NCI-H748 treated with DMSO at 0.1 percent for 48 hours (cell line): ENCODE results near the gene TEN1.

Experiments used
- DNase-seq: peaks from one replicate; lab custom pipeline; 2025; lab: John Stamatoyannopoulos, UW

TEN1 gene

DNA sequence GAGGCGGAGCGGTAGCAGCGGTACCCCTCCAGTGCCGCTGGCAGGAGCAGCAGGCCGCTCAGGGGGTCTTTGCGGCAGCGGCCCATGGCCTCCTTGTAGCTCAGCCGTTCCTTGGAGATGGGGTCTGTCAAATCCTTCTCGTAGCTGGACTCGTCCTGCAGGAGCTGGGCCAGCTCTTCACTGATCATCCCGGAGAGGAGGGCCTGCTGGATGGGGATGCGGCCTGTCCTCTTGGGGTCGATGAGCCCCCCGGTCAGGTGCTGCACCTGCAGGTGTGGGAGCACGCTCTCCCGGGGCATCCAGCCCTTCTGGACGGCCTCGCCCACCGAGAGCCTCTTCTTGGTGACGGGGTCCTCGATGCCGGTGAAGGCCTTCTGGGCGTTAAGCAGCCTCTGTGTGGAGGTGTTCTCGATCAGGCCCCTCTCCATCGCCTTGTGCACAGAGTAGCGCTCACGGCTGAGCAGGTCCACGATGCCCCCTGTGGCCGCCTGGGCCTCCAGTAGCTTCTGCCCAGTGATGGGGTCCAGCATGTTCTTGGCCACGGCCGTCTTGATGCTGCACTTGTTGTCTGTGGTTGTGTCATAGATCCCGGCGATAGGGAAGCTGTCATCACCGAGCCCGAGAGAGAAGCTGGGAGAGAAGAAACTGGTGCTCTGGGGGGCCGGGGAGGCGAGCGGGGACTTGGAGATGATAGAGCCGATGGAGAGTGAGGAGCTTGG lies 28.2 kb downstream of the TEN1 start:
- DNase-seq, result no peak

GRCh38 chr17:76007850-76008165 lies 28.8 kb downstream of the TEN1 start:
- no peak for DNase-seq

DNA sequence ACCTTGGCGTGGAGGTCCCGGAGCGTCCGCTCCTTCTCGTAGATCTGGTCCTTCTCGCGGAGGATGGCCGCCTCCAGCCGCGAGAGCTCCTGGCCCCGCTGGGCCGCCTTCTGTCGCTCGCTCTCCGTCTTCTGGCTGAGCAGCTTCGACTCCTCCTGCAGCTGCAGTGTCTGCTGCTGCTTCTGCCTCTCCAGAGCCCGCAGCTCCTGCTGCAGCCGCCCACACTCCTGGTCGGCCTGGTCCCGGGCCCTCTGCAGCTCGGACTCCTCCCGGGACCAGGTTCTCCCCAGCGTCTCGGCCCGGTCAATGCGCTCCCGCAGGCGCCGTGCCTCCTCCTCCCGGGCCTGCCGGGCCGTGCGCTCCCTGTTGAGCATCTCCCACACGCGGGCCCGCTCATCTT lies 29.2 kb downstream of the TEN1 start:
- DNase-seq, result no peak

- DNase-seq, result no peak
Measured at GRCh38 chr17:76008630-76009425, 29.8 kb downstream of the TEN1 start.

DNA sequence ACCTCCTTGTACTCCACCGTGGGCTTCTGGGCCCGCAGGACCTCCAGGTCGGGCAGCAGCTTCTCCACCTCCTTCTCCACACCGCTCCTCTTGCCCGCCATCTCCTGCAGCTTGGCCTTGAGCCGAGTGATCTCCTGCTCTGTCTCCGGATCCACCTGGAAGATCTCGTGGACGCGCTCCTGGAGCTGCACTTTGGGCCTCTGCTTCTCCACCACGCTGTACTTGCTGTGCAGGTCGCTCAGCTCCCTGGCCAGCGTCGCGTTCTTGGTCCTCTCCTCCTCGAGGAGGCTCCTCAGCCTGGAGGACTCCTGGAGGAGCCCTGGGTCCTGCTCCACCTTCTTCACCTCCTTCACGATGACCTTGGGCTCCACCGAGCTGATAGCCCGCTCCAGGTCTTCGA lies 30.4 kb downstream of the TEN1 start:
- no peak for DNase-seq

GRCh38 chr17:76009969-76010661 lies 31.1 kb downstream of the TEN1 start:
- no peak for DNase-seq

GRCh38 chr17:76011951-76012350 lies 32.9 kb downstream of the TEN1 start:
- DNase-seq, result no peak

- no peak for DNase-seq
Measured at GRCh38 chr17:76013377-76013932, 34.4 kb downstream of the TEN1 start.

GRCh38 chr17:76014100-76014924 lies 35.3 kb downstream of the TEN1 start:
- DNase-seq, result peak; percentile 37

DNA sequence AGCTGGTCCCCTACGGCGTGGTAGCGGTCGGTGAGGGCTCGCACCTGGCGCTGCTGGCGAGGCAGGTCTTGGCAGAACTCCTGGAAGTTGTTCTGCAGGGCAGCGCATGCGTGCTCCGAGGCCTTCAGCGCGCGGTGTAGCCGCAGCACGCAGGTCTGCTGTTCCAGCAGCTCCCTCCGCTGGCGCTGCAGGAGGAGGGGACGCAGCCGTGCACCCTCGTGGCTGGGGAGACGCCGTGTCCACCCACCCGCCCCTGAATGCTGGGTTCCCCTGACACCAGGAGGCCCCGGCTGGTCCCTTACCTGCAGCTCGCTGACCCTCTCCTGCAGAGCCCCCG lies 35.9 kb downstream of the TEN1 start:
- DNase-seq, result no peak

DNA sequence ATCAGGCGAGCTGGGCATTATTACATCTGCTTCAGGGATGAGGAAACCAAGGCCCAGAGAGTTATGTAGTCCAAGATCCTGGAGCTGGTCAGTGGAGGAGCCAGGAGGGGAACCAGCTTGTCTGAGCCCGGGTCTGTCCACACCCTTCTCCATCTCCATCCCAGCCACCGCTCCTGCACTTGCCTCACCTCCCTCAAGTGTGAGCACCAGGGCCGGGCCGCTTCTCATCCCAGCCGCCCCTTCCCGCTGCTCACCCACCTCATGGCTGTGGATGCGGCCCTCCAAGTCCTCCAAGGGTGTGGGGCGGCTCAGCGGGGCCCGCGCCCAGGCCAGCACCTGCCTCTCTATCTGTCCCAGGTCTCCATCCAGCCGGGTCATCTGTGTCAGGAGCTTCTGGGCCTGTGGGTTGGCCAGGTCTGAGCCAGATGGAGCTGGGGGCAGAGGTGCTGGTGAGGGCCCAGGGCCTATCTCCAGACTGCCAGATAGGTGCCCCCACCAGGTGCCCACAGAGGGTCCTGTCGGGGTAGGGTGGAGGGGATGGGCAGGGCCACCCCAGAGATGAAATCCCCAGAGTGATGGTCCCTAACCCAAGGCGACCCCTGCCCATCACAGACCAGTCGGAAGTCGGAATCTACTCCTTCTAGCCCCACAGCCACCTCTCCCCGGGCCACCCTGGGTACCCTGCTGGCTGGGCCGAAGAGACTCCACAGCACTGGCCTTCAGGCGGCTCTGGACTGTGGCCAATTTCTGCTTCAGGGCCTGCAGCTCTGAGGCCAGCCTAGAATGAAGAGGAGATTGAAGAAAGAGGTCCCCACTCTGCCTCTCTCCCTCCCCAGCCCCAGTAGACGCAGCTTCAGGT lies 38.7 kb downstream of the TEN1 start:
- no peak for DNase-seq

DNA sequence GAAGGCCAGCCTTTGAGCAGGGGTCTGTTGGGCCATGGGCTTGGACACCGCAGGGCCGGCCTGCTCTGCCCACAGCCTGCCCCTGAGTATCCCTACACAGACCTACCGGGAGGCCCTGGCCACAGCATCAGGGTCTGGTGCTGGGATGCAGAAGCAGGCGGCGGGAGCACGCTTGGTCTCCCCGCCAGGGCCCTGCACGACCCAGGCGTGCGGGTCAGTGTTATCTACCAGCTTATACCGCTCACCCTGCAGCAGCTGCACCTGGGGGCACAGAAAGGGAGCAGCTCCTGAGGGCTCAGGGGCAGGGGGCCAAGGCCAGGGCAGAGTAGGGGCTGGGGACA lies 39.3 kb downstream of the TEN1 start:
- no peak for DNase-seq

DNA sequence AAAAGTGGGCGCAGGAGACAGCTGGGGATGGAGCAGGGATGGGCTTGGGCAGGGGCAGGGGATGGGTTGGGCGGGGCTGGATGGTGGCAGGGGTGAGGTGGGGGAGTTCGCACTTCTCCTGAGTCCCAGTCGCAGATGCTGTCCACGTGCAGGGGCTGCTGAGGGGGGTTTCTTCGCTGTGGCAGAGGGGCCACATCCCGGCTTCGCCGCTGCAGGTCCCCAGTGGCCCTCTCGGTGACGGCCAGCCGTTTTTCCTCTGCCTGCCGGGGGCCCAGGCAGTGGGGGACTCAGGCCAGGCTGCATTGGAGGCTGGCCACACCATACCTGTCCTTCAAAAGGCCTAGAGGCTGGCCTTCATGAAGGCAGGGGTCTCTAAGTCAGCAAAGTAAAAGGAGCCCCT lies 39.8 kb downstream of the TEN1 start:
- DNase-seq, result no peak

- DNase-seq, result no peak
Measured at GRCh38 chr17:76019833-76020467, 40.9 kb downstream of the TEN1 start.

GRCh38 chr17:76022285-76022684 lies 43.2 kb downstream of the TEN1 start:
- no peak for DNase-seq

DNA sequence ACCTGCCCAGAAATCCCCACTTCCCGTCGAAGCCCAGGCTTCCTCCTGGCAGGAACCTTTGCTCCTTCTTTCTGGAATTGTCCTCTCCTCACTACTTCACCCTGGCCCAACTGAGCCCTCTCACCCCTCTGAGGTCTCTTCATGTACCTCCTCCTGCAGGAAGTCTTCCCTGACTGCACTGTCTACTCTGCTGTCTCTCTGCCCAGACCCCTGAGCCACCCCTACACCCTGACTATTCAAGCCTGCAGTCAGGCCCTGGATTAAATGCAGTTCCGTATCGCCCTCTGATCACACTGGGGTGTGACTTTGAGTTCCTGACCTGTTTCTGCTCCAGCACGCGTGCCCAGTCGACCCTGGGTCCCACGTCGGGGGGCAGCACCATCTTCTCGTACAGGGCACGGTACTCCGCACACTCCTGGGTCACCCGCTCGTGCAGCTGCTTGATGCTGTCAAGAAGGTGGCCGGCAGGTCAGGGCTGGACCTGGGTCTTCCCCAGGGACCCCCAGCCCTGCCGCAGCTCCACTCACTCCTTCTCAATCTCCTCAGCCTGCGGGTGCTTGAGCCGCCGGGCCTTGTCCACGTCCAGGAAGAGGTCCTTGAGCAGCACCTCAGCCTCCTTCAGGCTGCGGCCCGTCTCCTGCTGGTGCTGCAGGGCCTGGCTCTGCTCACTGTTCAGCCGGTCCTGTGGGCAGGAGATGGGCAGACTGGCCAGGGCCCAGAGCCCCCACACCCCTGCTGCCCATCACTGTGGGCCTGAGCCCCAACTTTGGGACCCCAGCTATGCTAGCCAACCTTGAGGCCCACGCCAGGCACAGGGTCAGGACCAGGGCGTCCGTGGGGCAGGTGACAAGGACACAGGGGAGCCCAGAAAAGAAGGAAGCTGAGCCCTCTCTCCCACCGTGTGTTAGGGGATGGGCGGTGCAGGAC lies 44.2 kb downstream of the TEN1 start:
- DNase-seq, result no peak

DNA sequence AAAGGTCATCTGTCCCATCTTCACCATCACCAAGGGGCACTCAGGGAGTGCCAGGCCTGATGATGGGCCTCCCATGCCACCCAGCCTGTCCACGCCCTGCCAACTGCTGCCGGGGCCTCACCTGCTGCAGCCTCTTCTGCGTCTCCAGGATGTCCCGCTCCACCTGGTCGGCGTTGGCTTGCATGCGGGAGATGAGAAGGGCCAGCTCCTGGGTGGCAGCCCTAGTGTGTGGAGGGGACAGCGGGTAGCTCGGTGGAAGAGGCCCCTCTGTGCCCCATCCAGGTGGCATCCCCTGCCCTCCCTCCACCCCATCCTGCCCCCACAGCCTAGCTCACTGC lies 44.8 kb downstream of the TEN1 start:
- no peak for DNase-seq

- DNase-seq, result no peak
Measured at GRCh38 chr17:76024353-76024752, 45.3 kb downstream of the TEN1 start.

- no peak for DNase-seq
Measured at GRCh38 chr17:76025294-76025693, 46.3 kb downstream of the TEN1 start.

DNA sequence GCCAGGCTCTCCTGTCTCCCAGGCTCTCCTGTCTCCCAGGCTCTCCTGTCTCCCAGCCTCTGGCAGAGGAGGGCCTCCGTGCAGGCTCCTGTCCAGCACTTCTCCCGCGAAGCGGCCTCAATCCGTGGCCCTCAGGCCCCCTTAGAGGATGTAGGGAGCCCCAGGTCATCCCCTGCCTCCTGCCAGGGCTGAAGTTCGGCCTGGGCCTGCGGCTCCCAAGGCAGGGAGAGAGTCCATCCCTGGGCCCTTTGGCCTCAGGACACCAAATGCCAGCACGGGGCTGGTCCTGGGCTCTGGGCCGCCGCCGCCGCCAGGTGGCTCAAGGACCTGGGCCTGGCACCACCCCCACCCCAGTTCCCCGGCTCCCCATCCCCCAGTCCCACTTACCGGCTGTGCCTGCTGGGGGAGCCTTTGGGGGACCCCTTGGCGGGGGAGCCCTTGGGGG lies 47.7 kb downstream of the TEN1 start:
- DNase-seq, result no peak
